Breast epithelium (tissue), 3 donors: Measurements from ENCODE around the gene RELL2.

Experiments used
- POLR2A ChIP-seq: fragments of 450-650 bp; IDR thresholded peaks from one replicate; pipeline ENCODE4 v1.6.1; 2016; ENCODE audit warnings: antibody characterized with exemption, mild to moderate bottlenecking, moderate library complexity
- TF ChIP-seq, protein P1 (sequence below), 3 donors: fragments of 450-650 bp; IDR thresholded peaks; one replicate each; pipeline ENCODE4 v1.5.1; 2016 to 2017; ENCODE audit warnings: antibody characterized with exemption in 3 of 3, mild to moderate bottlenecking in 3 of 3, moderate library complexity in 3 of 3

DNA sequence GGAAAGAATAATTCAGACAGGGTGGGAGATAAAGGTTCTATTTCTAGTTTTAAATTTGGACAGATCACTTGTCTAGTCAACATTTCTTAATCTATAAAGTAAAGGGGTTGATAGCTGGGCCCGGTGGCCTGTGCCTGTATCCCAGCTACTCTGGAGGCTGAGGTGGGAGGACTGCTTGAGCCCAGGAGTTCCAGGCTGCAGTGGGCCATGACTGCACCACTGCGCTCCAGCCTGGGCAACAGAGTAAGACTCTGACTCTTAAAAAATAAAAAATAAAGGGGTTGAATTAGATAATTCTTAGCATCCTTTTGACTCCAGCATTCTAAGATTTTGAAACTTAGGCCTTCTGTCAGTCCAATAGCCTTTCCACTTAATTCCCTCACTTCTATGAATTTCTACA is 28.8 kb upstream of the RELL2 start:
- TF ChIP-seq POLR2A = no peak
- TF ChIP-seq, protein P1, sequence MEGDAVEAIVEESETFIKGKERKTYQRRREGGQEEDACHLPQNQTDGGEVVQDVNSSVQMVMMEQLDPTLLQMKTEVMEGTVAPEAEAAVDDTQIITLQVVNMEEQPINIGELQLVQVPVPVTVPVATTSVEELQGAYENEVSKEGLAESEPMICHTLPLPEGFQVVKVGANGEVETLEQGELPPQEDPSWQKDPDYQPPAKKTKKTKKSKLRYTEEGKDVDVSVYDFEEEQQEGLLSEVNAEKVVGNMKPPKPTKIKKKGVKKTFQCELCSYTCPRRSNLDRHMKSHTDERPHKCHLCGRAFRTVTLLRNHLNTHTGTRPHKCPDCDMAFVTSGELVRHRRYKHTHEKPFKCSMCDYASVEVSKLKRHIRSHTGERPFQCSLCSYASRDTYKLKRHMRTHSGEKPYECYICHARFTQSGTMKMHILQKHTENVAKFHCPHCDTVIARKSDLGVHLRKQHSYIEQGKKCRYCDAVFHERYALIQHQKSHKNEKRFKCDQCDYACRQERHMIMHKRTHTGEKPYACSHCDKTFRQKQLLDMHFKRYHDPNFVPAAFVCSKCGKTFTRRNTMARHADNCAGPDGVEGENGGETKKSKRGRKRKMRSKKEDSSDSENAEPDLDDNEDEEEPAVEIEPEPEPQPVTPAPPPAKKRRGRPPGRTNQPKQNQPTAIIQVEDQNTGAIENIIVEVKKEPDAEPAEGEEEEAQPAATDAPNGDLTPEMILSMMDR (IDR thresholded peaks at IDR 0.05) = no peak
